ENCODE measurements around the gene ARHGAP15. TPM values are rescaled to one million over a fixed set of nuclear protein-coding genes. Genes with fewer than 3 reads are reported as not detected.

ARHGAP15 gene
- total RNA-seq, 1 donor from 2014 or later: not detected

- Mint-ChIP-seq H3K27ac (ENCODE audit: unreplicated experiment) (no peak overlapping the region), H3K4me3 (ENCODE audit: unreplicated experiment) (no peak overlapping the region)
- no peak for FAIRE-seq
Measured at GRCh38 chr2:143417428-143417827, 288.2 kb downstream of the ARHGAP15 start.

GRCh38 chr2:143420313-143420712, 291.1 kb downstream of the ARHGAP15 start:
- no peak for TF ChIP-seq CTCF (IDR thresholded peaks at IDR 0.05; ENCODE audit: insufficient read depth, low read depth, low read length)
- no peak for TF ChIP-seq EZH2 (IDR thresholded peaks at IDR 0.05; ENCODE audit: insufficient read depth, low read length)
- DNase-seq (ENCODE audit: low read depth) (no peak), FAIRE-seq (no peak)
- Histone ChIP-seq H2AFZ (ENCODE audit: low read depth, low read length) (no peak overlapping the region), H3K27ac (ENCODE audit: low read depth, low read length) (no peak overlapping the region), H3K36me3 (ENCODE audit: insufficient read depth, low read length) (no peaks in the 10 kb centered on the region), H3K4me3 (ENCODE audit: insufficient read depth, low read depth, low read length) (no peak overlapping the region), H3K4me2 (ENCODE audit: low read length) (no peak overlapping the region), H3K4me1 (ENCODE audit: insufficient read depth, low read length) (no peaks in the 10 kb centered on the region), H3K79me2 (ENCODE audit: insufficient read depth, low read length) (no peaks in the 10 kb centered on the region), H3K27me3 (ENCODE audit: insufficient read depth, low read length) (no peaks in the 10 kb centered on the region), H4K20me1 (ENCODE audit: insufficient read depth, low read length) (no peaks in the 10 kb centered on the region), H3K9me3 (ENCODE audit: insufficient read depth, low read depth, low read length) (no peaks in the 10 kb centered on the region), H3K9ac (ENCODE audit: low read length) (no peak overlapping the region)
- Mint-ChIP-seq H3K4me3 (ENCODE audit: unreplicated experiment) (no peak overlapping the region), H3K27ac (ENCODE audit: unreplicated experiment) (no peak overlapping the region), H3K36me3 (ENCODE audit: low read depth, unreplicated experiment) (no peaks in the 10 kb centered on the region), H3K27me3 (ENCODE audit: low read depth, unreplicated experiment) (no peaks in the 10 kb centered on the region), H3K9me3 (ENCODE audit: unreplicated experiment) (peaks cover 2% of the 10 kb centered on the region), H3K4me1 (ENCODE audit: low read depth, unreplicated experiment) (peaks cover 5% of the 10 kb centered on the region)

More at GRCh38 chr2:143417428-143417827, 288.2 kb downstream of the ARHGAP15 start:
- Mint-ChIP-seq H3K27me3 (ENCODE audit: low read depth, unreplicated experiment) (no peaks in the 10 kb centered on the region), H3K9me3 (ENCODE audit: unreplicated experiment) (peaks cover 2% of the 10 kb centered on the region), H3K36me3 (ENCODE audit: low read depth, unreplicated experiment) (no peaks in the 10 kb centered on the region), H3K4me1 (ENCODE audit: low read depth, unreplicated experiment) (no peaks in the 10 kb centered on the region)
- Histone ChIP-seq H3K27me3 (ENCODE audit: insufficient read depth, low read length) (no peaks in the 10 kb centered on the region), H3K79me2 (ENCODE audit: insufficient read depth, low read length) (no peaks in the 10 kb centered on the region), H4K20me1 (ENCODE audit: insufficient read depth, low read length) (no peaks in the 10 kb centered on the region), H3K36me3 (ENCODE audit: insufficient read depth, low read length) (no peaks in the 10 kb centered on the region), H3K27ac (ENCODE audit: low read depth, low read length) (no peak overlapping the region), H2AFZ (ENCODE audit: low read depth, low read length) (no peak overlapping the region), H3K9me3 (ENCODE audit: insufficient read depth, low read depth, low read length) (no peaks in the 10 kb centered on the region), H3K4me2 (ENCODE audit: low read length) (no peak overlapping the region), H3K4me3 (ENCODE audit: insufficient read depth, low read depth, low read length) (no peak overlapping the region), H3K4me1 (ENCODE audit: insufficient read depth, low read length) (no peaks in the 10 kb centered on the region), H3K9ac (ENCODE audit: low read length) (no peak overlapping the region)
- DNase-seq (ENCODE audit: low read depth): no peak
- TF ChIP-seq CTCF (IDR thresholded peaks at IDR 0.05; ENCODE audit: insufficient read depth, low read depth, low read length): no peak
- TF ChIP-seq EZH2 (IDR thresholded peaks at IDR 0.05; ENCODE audit: insufficient read depth, low read length): no peak

GRCh38 chr2:143422681-143423080, 293.5 kb downstream of the ARHGAP15 start:
- Mint-ChIP-seq H3K4me3 (ENCODE audit: unreplicated experiment) (no peak overlapping the region), H3K27me3 (ENCODE audit: low read depth, unreplicated experiment) (no peaks in the 10 kb centered on the region), H3K36me3 (ENCODE audit: low read depth, unreplicated experiment) (no peaks in the 10 kb centered on the region), H3K27ac (ENCODE audit: unreplicated experiment) (no peak overlapping the region), H3K9me3 (ENCODE audit: unreplicated experiment) (no peaks in the 10 kb centered on the region), H3K4me1 (ENCODE audit: low read depth, unreplicated experiment) (peaks cover 17% of the 10 kb centered on the region)
- peaks cover 6% of the 10 kb centered on the region for H3K4me1 ChIP-seq (ENCODE audit: insufficient read depth, low read length)
- no peak overlapping the region for H3K4me2 ChIP-seq (ENCODE audit: low read length)
- no peak overlapping the region for H3K27ac ChIP-seq (ENCODE audit: low read depth, low read length)
- FAIRE-seq: no peak
- H2AFZ ChIP-seq (ENCODE audit: low read depth, low read length): no peak overlapping the region
- no peak for DNase-seq (ENCODE audit: low read depth)
- no peaks in the 10 kb centered on the region for H3K27me3 ChIP-seq (ENCODE audit: insufficient read depth, low read length)
- no peak overlapping the region for H3K4me3 ChIP-seq (ENCODE audit: insufficient read depth, low read depth, low read length)
- no peak overlapping the region for H3K9ac ChIP-seq (ENCODE audit: low read length)
- TF ChIP-seq EZH2 (IDR thresholded peaks at IDR 0.05; ENCODE audit: insufficient read depth, low read length): no peak
- TF ChIP-seq CTCF (IDR thresholded peaks at IDR 0.05; ENCODE audit: insufficient read depth, low read depth, low read length): no peak
- H3K36me3 ChIP-seq (ENCODE audit: insufficient read depth, low read length): no peaks in the 10 kb centered on the region
- H3K9me3 ChIP-seq (ENCODE audit: insufficient read depth, low read depth, low read length): no peaks in the 10 kb centered on the region
- no peaks in the 10 kb centered on the region for H3K79me2 ChIP-seq (ENCODE audit: insufficient read depth, low read length)
- H4K20me1 ChIP-seq (ENCODE audit: insufficient read depth, low read length): no peaks in the 10 kb centered on the region
